Osteoblast (primary cell): ENCODE results near the gene SPATA13. TPM values are rescaled to one million over a fixed set of nuclear protein-coding genes. Genes with fewer than 3 reads are reported as not detected.
"Not testable (repeated sequence)": the region's sequence is repeated elsewhere in the genome, so short reads cannot be mapped to it uniquely, and the experiment has no call there.

ENCODE experiments used
- DNase-seq: peaks from one replicate; pipeline ENCODE4 v3.0.0; 2011; ENCODE audit warnings: low spot score, mixed read lengths; ENCODE audit not compliant: insufficient read length; ENCODE audit errors: missing footprints
- H2AFZ ChIP-seq: 2 replicates; pipeline ENCODE4 v1.6.0; 2011; ENCODE audit warnings: mild to moderate bottlenecking, low read length
- H3K27ac ChIP-seq: 2 replicates; pipeline ENCODE4 v1.5.1; 2011; ENCODE audit warnings: mild to moderate bottlenecking, low read depth, low read length, moderate library complexity
- H3K27me3 ChIP-seq: 2 replicates; pipeline ENCODE4 v1.6.0; 2012; ENCODE audit warnings: mild to moderate bottlenecking, control low read depth, inconsistent platforms, low read length, moderate library complexity; ENCODE audit not compliant: insufficient read depth
- H3K36me3 ChIP-seq: 2 replicates; pipeline ENCODE4 v1.5.1; 2011; ENCODE audit warnings: mild to moderate bottlenecking, low read length, control low read depth, moderate library complexity; ENCODE audit not compliant: insufficient read depth
- H3K4me1 ChIP-seq: 2 replicates; pipeline ENCODE4 v1.5.1; 2011; ENCODE audit warnings: mild to moderate bottlenecking, low read length, control low read depth, moderate library complexity; ENCODE audit not compliant: insufficient read depth
- H3K4me2 ChIP-seq: 2 replicates; pipeline ENCODE4 v1.6.0; 2011; ENCODE audit warnings: mild to moderate bottlenecking, low read length; ENCODE audit not compliant: insufficient read depth
- H3K4me3 ChIP-seq: fragments of 200-600 bp; sonication (generic); 3 replicates; pipeline ENCODE4 v1.5.1; 2012; ENCODE audit warnings: mild to moderate bottlenecking, low read length, inconsistent platforms; ENCODE audit not compliant: insufficient read depth
- H3K79me2 ChIP-seq: 2 replicates; pipeline ENCODE4 v1.6.0; 2012; ENCODE audit warnings: mild to moderate bottlenecking, low read length, control low read depth, inconsistent platforms; ENCODE audit not compliant: insufficient read depth
- H3K9me3 ChIP-seq: 2 replicates; pipeline ENCODE4 v1.5.1; 2011; ENCODE audit warnings: low read depth, low read length, control low read depth
- H4K20me1 ChIP-seq: 2 replicates; pipeline ENCODE4 v1.6.0; 2012; ENCODE audit warnings: mild to moderate bottlenecking, low read length, control low read depth; ENCODE audit not compliant: insufficient read depth
- CTCF ChIP-seq: IDR thresholded peaks from 2 replicates; pipeline ENCODE4 v1.5.1; 2011; ENCODE audit warnings: mild to moderate bottlenecking, low read depth, low read length, moderate library complexity; ENCODE audit errors: extremely low read depth
- total RNA-seq: library from RNA; depleted of rRNA; stranded (reverse); fragments of >200 nt; gene quantifications from 2 replicates; pipeline ENCODE4 v1.2.3, GENCODE V29; 2012

Gene SPATA13
- total RNA-seq, 1 donor = 40.2 TPM

GRCh38 chr13:24341439-24341838 lies 180.9 kb downstream of the SPATA13 start:
- Histone ChIP-seq H2AFZ (no peak overlapping the region), H3K27me3 (no peaks in the 10 kb centered on the region), H3K79me2 (no peaks in the 10 kb centered on the region), H4K20me1 (no peaks in the 10 kb centered on the region), H3K9me3 (no peaks in the 10 kb centered on the region), H3K27ac (no peak overlapping the region), H3K4me2 (no peak overlapping the region), H3K4me1 (no peaks in the 10 kb centered on the region), H3K4me3 (no peak overlapping the region), H3K36me3 (no peaks in the 10 kb centered on the region)
- peak; percentile 43 for DNase-seq
- TF ChIP-seq CTCF = no peak

- Histone ChIP-seq H2AFZ (no peak overlapping the region), H3K36me3 (no peaks in the 10 kb centered on the region), H3K4me3 (no peak overlapping the region), H3K4me1 (no peaks in the 10 kb centered on the region), H3K9me3 (no peaks in the 10 kb centered on the region), H3K27me3 (no peaks in the 10 kb centered on the region), H4K20me1 (no peaks in the 10 kb centered on the region), H3K4me2 (no peak overlapping the region), H3K27ac (no peak overlapping the region), H3K79me2 (no peaks in the 10 kb centered on the region)
- TF ChIP-seq CTCF = no peak
- DNase-seq = no peak
Measured at GRCh38 chr13:24348385-24348784, 187.9 kb downstream of the SPATA13 start.

GRCh38 chr13:24348797-24349515 lies 188.4 kb downstream of the SPATA13 start:
- Histone ChIP-seq H3K36me3 (no peaks in the 10 kb centered on the region), H3K9me3 (no peaks in the 10 kb centered on the region), H3K79me2 (no peaks in the 10 kb centered on the region), H3K27me3 (no peaks in the 10 kb centered on the region), H4K20me1 (no peaks in the 10 kb centered on the region), H3K27ac (no peak overlapping the region), H3K4me2 (no peak overlapping the region), H2AFZ (no peak overlapping the region), H3K4me3 (no peak overlapping the region), H3K4me1 (no peaks in the 10 kb centered on the region)
- no peak for TF ChIP-seq CTCF
- DNase-seq = peak; percentile 18

GRCh38 chr13:24349778-24350664 lies 189.5 kb downstream of the SPATA13 start:
- H3K9me3 ChIP-seq, H3K27ac ChIP-seq, H2AFZ ChIP-seq, H3K4me2 ChIP-seq, H3K36me3 ChIP-seq, DNase-seq, H3K4me3 ChIP-seq, H3K79me2 ChIP-seq, H3K4me1 ChIP-seq, H4K20me1 ChIP-seq, H3K27me3 ChIP-seq: not testable (repeated sequence)
